H9 (cell line): ENCODE data around the gene SYVN1. TPM values are rescaled to one million over a fixed set of nuclear protein-coding genes. Genes with fewer than 3 reads are reported as not detected.
A peak's percentile ranks its signal among the peaks of the same experiment; 100 is the strongest.

Experiments used
- DNase-seq: peaks from one replicate; pipeline ENCODE4 v3.0.0-alpha.2; 2017
- H2AFZ ChIP-seq: one replicate; pipeline ENCODE4 v1.6.1; 2013; ENCODE audit warnings: mild to moderate bottlenecking, low read length, control low read depth, moderate library complexity
- H2AK5ac ChIP-seq: 2 replicates; pipeline ENCODE4 v1.6.1; 2013; ENCODE audit warnings: low read length, control low read depth, mixed read lengths; ENCODE audit not compliant: insufficient read length
- H2BK120ac ChIP-seq: one replicate; pipeline ENCODE4 v1.6.1; 2013; ENCODE audit warnings: low read depth, mild to moderate bottlenecking, low read length, control low read depth, inconsistent platforms; ENCODE audit not compliant: poor library complexity, severe bottlenecking
- H2BK12ac ChIP-seq: 2 replicates; pipeline ENCODE4 v1.6.1; 2013; ENCODE audit warnings: low read length, control low read depth, mixed read lengths, low read depth; ENCODE audit not compliant: insufficient read length
- H2BK15ac ChIP-seq: 2 replicates; pipeline ENCODE4 v1.6.1; 2013; ENCODE audit warnings: low read depth, low read length, control low read depth
- H2BK20ac ChIP-seq: one replicate; pipeline ENCODE4 v1.6.1; 2013; ENCODE audit warnings: low read depth, mild to moderate bottlenecking, low read length, control low read depth, inconsistent platforms; ENCODE audit not compliant: poor library complexity, severe bottlenecking
- H2BK5ac ChIP-seq: 2 replicates; pipeline ENCODE4 v1.6.1; 2013; ENCODE audit warnings: low read length, control low read depth, mixed read lengths; ENCODE audit not compliant: insufficient read length
- H3K14ac ChIP-seq: 2 replicates; pipeline ENCODE4 v1.6.1; 2013; ENCODE audit warnings: low read length, control low read depth; ENCODE audit not compliant: insufficient read depth
- H3K18ac ChIP-seq: 2 replicates; pipeline ENCODE4 v1.6.1; 2013; ENCODE audit warnings: low read depth, mild to moderate bottlenecking, mixed read lengths, low read length, control low read depth; ENCODE audit not compliant: insufficient read length
- H3K23ac ChIP-seq: 2 replicates; pipeline ENCODE4 v1.6.1; 2013; ENCODE audit warnings: low read length, control low read depth, mixed read lengths, low read depth; ENCODE audit not compliant: insufficient read length
- H3K23me2 ChIP-seq: 2 replicates; pipeline ENCODE4 v1.6.1; 2013; ENCODE audit warnings: low read depth, mild to moderate bottlenecking, mixed read lengths, low read length, control low read depth; ENCODE audit not compliant: insufficient read length, poor library complexity, severe bottlenecking
- H3K27ac ChIP-seq: 2 replicates; pipeline ENCODE4 v1.5.1; 2013; ENCODE audit warnings: low read length, control low read depth, mixed read lengths, low read depth; ENCODE audit not compliant: insufficient read length
- H3K27me3 ChIP-seq: 2 replicates; pipeline ENCODE4 v1.6.1; 2013; ENCODE audit warnings: low read length, control low read depth, inconsistent platforms; ENCODE audit not compliant: insufficient read depth
- H3K4ac ChIP-seq: 2 replicates; pipeline ENCODE4 v1.6.1; 2013; ENCODE audit warnings: low read depth, mild to moderate bottlenecking, control low read depth, inconsistent platforms, low read length, moderate library complexity
- H3K4me1 ChIP-seq: 2 replicates; pipeline ENCODE4 v1.6.1; 2013; ENCODE audit warnings: low read length, control low read depth, inconsistent platforms; ENCODE audit not compliant: insufficient read depth
- H3K4me2 ChIP-seq: 2 replicates; pipeline ENCODE4 v1.6.1; 2013; ENCODE audit warnings: low read length, control low read depth, mixed read lengths; ENCODE audit not compliant: insufficient read length, insufficient read depth
- H3K56ac ChIP-seq: 2 replicates; pipeline ENCODE4 v1.6.1; 2013; ENCODE audit warnings: low read depth, mild to moderate bottlenecking, mixed read lengths, low read length, control low read depth; ENCODE audit not compliant: insufficient read length
- H3K79me1 ChIP-seq: 2 replicates; pipeline ENCODE4 v1.6.1; 2013; ENCODE audit warnings: low read depth, mild to moderate bottlenecking, moderate library complexity, low read length, control low read depth, inconsistent platforms; ENCODE audit not compliant: insufficient read depth, poor library complexity, severe bottlenecking
- H3K79me2 ChIP-seq: 2 replicates; pipeline ENCODE4 v1.6.1; 2013; ENCODE audit warnings: low read length, control low read depth, inconsistent platforms; ENCODE audit not compliant: insufficient read depth
- H3K9ac ChIP-seq: 2 replicates; pipeline ENCODE4 v1.6.1; 2013; ENCODE audit warnings: low read length, control low read depth, mixed read lengths; ENCODE audit not compliant: insufficient read length; ENCODE audit errors: extremely low read depth
- H3K9me3 ChIP-seq: one replicate; pipeline ENCODE4 v1.6.1; 2013; ENCODE audit warnings: low read depth, low read length, inconsistent platforms; ENCODE audit not compliant: control insufficient read depth
- H3T11ph ChIP-seq: one replicate; pipeline ENCODE4 v1.6.1; 2013; ENCODE audit warnings: mild to moderate bottlenecking, low read length, control low read depth, inconsistent platforms
- H4K20me1 ChIP-seq: one replicate; pipeline ENCODE4 v1.6.1; 2013; ENCODE audit not compliant: control insufficient read depth, insufficient read length, insufficient read depth
- H4K5ac ChIP-seq: 2 replicates; pipeline ENCODE4 v1.6.1; 2013; ENCODE audit warnings: low read depth, mild to moderate bottlenecking, mixed read lengths, low read length, control low read depth; ENCODE audit not compliant: insufficient read length
- H4K8ac ChIP-seq: replicated peaks from 2 replicates; pipeline ENCODE4 v1.6.1; 2013; ENCODE audit warnings: low read length, control low read depth, mixed read lengths, low read depth; ENCODE audit not compliant: insufficient read length
- H4K91ac ChIP-seq: 2 replicates; pipeline ENCODE4 v1.6.1; 2013; ENCODE audit warnings: low read depth, mild to moderate bottlenecking, moderate library complexity, mixed read lengths, low read length, control low read depth; ENCODE audit not compliant: insufficient read length
- H3K27ac Mint-ChIP-seq, 3 experiments: 2 replicates in 2 of 3; 3 replicates in 1 of 3; pipeline ENCODE4 v1.8.0; 2020 to 2021; ENCODE audit warnings: mixed read lengths in 3 of 3, mild to moderate bottlenecking in 1 of 3, moderate library complexity in 1 of 3
- H3K27me3 Mint-ChIP-seq: 2 replicates; pipeline ENCODE4 v1.8.0; 2021; ENCODE audit warnings: low read depth, mild to moderate bottlenecking, moderate library complexity, mixed read lengths
- H3K36me3 Mint-ChIP-seq, 3 experiments: 2 replicates in 2 of 3; 3 replicates in 1 of 3; pipeline ENCODE4 v1.8.0; 2020 to 2021; ENCODE audit warnings: low read depth in 3 of 3, mixed read lengths in 3 of 3; ENCODE audit not compliant: insufficient read depth in 1 of 3
- H3K4me1 Mint-ChIP-seq, 2 experiments: 2 replicates each; pipeline ENCODE4 v1.8.0; 2020; ENCODE audit warnings: mixed read lengths in 2 of 2
- H3K4me3 Mint-ChIP-seq, 2 experiments: 2 replicates in 1 of 2; 3 replicates in 1 of 2; pipeline ENCODE4 v1.8.0; 2020 to 2021; ENCODE audit warnings: mild to moderate bottlenecking in 2 of 2, mixed read lengths in 2 of 2, moderate library complexity in 1 of 2
- H3K9me3 Mint-ChIP-seq, 2 experiments: 2 replicates in 1 of 2; 3 replicates in 1 of 2; pipeline ENCODE4 v1.8.0; 2020; ENCODE audit warnings: mild to moderate bottlenecking in 2 of 2, mixed read lengths in 2 of 2, moderate library complexity in 1 of 2
- WGBS: extraction: QIAGEN DNeasy Blood & Tissue Kit; methylation state at CpG from one replicate; pipeline ENCODE4 v1.1.7; 2013; ENCODE audit warnings: missing lambda C conversion rate, low lambda C conversion rate, mixed read lengths; ENCODE audit not compliant: insufficient read length; ENCODE audit errors: extremely low coverage; 5-methylcytosine and 5-hydroxymethylcytosine counted together
- total RNA-seq: library from RNA; stranded (reverse); gene quantifications from 2 replicates; pipeline ENCODE4 v1.2.1, GENCODE V29; 2021
- TF ChIP-seq, protein P1 (sequence below): fragments of 200-600 bp; sonication (generic); conservative IDR thresholded peaks from 3 replicates; pipeline ENCODE4 v1.8.0; 2021; ENCODE audit warnings: antibody characterized with exemption, mild to moderate bottlenecking

Gene SYVN1
- total RNA-seq, 1 experiment from 2014 or later, result 31.6 TPM

DNA sequence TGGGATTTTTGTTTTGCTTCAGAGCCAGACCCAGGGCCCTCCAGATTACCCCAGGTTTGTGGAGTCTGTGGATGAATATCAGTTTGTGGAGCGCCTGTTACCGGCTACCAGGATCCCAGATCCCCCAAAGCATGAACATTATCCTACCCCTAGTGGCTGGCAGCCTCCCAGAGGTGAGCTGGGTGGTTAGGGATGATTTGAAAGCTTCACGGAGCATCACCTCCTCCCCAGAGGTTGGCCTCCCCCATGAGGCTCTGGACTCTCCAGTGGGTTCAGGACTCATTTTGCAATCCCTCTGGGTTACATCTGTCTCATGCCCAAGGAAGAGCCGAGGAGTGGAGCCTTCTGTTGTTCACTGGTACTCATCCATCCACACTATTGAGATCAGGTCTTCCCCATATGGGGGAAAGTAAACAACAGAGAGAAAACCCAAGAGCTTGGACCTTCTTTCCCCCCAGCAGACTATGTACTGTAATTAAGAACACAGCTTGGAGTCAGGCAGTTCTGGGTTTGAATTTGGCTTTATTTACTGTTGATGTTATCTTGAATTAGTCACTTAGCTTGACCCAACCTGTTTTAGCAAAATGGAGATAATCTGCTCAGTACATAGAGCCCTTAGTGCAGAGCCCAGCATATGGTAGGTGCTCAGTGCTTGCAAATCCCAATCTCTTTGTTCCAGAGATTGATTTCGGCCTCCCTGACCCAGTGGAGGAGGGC lies 9.7 kb downstream of the SYVN1 start:
- Histone ChIP-seq H4K91ac (no peak overlapping the region), H2BK15ac (no peak overlapping the region), H2AFZ (no peak overlapping the region), H3K18ac (no peak overlapping the region), H4K5ac (no peak overlapping the region), H3K4me2 (no peak overlapping the region), H3T11ph (no peak overlapping the region), H3K23me2 (peaks cover 6% of the 10 kb centered on the region), H3K9ac (no peak overlapping the region), H3K4me1 (no peaks in the 10 kb centered on the region), H3K23ac (no peak overlapping the region), H2BK120ac (no peak overlapping the region), H2BK12ac (no peak overlapping the region), H2BK5ac (no peak overlapping the region), H2AK5ac (no peak overlapping the region), H3K79me2 (peaks cover 9% of the 10 kb centered on the region; the same call in 1 of the 2 replicates), H3K9me3 (no peaks in the 10 kb centered on the region), H3K4ac (no peak overlapping the region), H2BK20ac (no peak overlapping the region), H3K27me3 (no peaks in the 10 kb centered on the region), H3K14ac (no peak overlapping the region), H4K20me1 (no peaks in the 10 kb centered on the region), H3K79me1 (peaks cover 5% of the 10 kb centered on the region), H3K56ac (no peak overlapping the region), H3K27ac (no peak overlapping the region), H4K8ac (no peak overlapping the region)
- no peak for DNase-seq
- Mint-ChIP-seq H3K36me3 (peaks cover 32 to 67% (median 60%) of the 10 kb centered on the region in 3 experiments), H3K27ac (no peak overlapping the region; a peak in 1 of 7 replicates), H3K4me3 (peak overlapping the region; percentile 3 to 33; a peak in 2 of 5 replicates), H3K27me3 (no peaks in the 10 kb centered on the region), H3K4me1 (peaks cover 4 to 15% of the 10 kb centered on the region in 2 experiments), H3K9me3 (no peaks in the 10 kb centered on the region)
- WGBS, result no CpG with 5 or more reads among the region's 5 CpGs
- TF ChIP-seq, protein P1, sequence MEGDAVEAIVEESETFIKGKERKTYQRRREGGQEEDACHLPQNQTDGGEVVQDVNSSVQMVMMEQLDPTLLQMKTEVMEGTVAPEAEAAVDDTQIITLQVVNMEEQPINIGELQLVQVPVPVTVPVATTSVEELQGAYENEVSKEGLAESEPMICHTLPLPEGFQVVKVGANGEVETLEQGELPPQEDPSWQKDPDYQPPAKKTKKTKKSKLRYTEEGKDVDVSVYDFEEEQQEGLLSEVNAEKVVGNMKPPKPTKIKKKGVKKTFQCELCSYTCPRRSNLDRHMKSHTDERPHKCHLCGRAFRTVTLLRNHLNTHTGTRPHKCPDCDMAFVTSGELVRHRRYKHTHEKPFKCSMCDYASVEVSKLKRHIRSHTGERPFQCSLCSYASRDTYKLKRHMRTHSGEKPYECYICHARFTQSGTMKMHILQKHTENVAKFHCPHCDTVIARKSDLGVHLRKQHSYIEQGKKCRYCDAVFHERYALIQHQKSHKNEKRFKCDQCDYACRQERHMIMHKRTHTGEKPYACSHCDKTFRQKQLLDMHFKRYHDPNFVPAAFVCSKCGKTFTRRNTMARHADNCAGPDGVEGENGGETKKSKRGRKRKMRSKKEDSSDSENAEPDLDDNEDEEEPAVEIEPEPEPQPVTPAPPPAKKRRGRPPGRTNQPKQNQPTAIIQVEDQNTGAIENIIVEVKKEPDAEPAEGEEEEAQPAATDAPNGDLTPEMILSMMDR, result no peak
